MV-4-11 (cell line): ENCODE measurements around the gene LTBP3.

Experiments
- DNase-seq: peaks from one replicate; lab custom pipeline; 2025; lab: John Stamatoyannopoulos, UW

Gene LTBP3

DNA sequence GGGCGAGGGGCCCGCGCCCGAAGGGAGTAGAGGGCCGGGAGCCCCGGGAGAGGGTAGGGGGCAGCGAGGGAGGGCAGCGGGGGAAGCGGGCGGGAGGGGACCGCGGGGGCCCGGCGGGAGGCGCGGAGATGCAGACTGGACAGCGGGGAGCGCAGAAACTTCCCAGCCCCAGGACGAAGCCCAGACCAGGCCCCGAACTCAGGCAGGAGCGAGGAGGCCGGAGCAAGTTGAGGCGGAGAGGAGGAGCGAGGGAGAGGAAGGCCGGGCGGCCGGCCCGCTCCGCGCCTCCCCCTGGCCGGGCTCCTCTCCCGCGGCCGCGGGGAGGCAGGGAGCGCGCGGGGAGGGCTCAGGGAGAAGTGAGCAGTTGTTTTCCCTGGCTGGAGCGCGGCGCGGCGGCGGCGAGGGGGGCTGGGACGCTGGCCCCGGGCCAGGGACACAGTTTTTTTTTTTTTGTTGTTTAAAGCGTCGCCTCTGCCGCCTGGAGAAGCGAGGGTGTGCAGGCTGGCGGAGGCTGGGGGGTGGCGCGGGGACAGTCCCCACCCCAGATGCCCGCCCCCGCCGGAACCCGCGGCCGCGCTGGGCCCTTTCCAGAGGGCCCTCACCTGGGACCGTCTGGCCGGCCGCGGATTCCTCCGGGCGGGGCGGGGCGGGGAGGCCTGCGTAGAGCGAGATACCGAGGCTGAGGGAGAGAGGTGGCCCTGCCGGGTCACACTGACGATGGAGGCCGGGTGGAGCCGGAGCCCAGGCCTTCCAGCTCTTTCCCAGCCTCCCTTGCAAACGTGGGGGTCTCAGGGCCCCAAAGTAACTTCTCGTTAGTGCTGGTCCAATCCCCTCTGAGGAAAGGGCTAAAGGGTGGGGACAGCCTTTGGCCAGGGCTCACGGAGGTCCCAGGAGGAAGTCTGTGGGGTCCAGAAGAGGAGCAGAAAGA lies at the start of gene LTBP3:
Gene LTBP3 (minus strand): TSS at position 358 of the 928 bp plus-strand sequence. CDS start 400 bp downstream, outside the sequence.
- DNase-seq, result peak; percentile 39

DNA sequence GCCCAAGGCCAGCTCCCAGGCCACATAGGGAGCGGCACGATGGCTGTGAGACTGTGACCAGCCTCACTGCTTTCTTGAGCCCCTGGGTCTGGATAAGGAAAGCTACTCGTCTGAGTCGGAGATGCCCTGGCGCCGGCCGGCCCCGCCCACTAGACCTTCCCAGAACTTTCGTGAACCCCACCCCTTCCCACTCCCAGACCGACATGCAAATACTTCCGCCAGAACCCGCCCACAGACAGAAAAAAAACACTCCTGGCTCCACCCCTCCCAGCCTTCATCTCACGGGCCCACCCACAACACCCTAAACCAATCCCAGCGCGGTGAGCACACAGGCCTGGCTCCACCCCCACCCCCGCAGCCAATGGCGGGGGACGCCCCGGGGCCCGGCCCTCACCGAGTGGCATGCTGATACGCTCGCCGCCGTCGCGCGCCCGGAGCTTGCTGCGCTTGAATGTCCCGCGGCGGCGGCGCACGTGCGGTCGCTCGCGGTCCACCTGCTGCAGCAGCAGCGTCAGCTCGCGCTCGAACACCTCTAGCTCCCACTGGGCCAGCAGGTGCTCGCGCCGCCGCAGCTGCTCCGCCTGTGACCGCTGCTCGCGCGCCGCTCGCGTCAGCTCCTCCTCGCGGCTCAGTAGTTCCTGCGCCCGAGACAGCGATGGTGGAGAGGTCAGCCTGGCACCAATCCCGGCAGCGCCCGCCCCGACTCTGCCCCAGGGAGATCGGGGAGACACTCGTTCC lies 48.9 kb upstream of the LTBP3 start:
- DNase-seq, result no peak

DNA sequence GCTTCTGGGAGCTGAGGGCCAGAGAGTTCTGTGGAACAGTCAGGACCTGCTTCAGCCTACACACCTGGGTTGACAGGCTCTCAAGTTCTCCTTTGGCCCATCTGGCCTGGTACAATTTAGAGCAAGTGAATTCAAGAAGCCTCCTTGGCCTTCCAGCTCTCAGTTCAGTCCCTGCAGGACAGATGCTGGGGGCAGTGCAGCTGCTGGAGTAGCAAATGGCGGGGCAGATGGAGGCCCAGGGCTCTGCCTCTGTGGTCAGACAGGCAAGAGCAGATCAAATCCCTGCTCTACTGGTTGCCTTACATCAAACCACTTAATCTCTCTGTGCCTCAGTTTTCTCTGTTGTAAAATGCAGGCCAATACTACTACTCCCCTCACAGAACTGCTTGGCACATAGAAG lies 46.1 kb upstream of the LTBP3 start:
- no peak for DNase-seq

DNA sequence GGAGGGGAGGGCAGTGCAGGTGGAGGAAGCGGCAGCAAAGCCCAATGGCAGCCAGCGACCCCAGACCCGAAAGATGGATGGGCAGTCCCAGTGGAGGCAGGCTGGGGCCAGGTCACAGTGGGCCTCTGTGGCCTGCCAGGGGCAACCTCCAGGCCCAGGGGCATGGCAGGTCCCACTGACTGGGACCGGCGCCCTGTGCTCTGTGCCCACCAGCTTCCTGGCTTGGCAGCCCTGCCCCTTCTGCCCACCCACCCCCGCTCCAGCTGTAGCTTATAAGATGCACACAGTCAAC lies 41.7 kb upstream of the LTBP3 start:
- no peak for DNase-seq

DNA sequence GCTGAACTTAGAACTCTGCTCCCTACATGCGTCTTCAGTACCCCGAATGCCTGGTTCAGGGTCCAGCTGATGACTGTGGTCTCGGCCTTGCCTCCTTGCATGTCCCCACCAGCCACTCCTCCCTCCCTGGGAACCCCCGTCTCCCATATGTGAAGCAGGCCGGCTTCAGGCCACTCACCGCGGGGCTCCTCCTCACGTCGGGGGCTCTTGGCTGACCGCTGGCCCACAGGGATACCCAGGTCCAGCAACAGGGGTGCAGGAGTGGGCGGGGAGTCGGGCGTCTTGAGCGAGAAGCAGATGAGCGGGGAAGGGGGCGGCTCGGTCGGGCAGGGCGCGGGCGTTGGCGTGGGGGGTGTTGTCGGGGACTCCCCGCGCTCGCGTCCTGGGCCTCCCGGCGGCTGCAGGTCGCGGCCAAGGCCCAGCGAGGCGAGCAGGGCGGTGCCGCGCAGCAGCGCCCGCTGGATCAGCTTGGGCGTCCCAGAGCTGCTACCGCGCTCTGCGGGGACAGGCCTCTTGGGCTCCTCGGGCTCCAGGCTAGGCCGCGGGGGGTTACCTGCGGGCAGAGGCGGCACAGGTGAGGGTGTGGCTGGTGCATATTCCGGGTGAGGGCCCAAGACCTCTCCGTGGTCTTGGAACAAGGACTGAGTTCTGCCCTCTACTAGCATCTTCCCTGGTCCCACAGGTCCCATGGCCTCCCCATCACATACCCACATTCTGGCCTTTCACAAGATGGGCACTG lies 41.2 kb upstream of the LTBP3 start:
- no peak for DNase-seq

DNA sequence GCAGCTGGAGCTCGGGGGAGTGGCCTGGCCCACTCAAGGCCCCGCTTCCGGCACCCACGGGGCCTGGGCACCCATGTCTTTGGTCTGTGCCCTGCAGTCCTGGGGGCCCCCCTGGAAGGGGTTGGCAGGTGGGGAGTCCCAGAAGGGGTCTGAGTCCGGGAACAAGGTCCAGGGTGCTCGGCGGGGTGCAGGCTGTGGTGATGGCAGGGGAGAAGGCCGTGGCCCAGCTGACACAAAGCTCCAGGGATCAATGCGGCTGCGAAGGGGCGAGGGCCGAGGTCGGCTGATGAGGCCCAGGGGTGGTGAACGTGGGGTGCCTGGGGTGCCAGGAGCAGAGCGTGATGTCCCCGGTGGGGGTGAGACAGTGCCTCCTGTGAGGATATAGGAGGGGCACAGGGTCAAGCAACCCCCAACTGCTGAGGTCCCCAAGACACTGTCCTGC lies 40.1 kb upstream of the LTBP3 start:
- no peak for DNase-seq

DNA sequence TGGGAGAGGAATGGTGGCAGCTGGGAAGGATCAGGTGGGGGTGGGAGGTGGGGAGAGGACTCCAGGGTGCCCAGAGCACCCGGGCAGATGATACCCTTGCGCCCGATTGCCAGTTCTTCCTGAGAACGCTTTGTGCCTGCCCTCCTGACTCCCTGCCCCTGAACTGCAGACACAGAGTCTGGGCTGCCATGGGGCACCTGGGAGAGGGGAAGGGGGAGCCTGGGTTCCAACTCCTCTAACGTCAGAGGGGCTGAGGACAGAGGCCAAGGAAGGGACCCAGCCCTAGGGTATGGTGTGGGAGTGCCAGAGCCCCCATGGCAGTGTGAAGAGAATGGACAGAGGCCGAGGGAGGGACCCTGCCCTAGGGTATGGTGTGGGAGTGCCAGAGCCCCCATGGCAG lies 38.4 kb upstream of the LTBP3 start:
- DNase-seq, result no peak

DNA sequence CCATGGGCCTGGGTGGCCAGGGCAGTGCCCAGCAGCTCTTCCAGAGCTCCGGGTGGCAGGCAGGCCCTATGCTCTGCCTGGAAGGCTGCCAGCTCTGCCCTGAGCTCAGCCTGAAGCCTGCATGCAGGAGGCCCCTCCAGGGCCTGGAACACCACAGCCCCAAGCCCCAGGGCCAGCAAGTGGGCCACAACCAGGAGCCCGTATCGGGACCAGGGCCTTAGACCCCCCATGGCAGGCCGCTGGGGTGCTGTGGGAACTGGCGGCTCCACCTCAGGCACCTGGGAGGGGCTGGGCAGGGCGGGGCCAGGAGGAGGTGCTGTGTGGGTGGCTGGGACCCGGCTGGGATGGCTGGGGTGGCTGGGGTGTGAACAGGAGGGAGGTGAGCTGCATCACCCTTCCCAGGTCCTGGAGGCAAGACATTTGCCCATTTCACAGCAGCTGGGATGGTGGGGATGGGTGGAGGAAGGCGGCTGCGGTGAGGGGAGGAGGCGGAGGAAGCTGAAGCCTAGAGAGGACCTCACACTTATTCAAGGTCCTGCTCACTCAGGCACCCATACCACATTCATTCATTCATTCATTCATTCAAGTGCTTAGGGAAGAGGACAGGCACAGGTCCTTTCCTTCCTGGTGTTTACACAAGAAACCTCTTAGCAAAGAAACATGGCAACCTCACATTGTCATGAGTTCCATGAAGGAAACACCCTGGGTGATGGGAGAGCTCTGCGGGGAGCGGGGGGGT lies 37.6 kb upstream of the LTBP3 start, which contains the start of gene KCNK7:
Gene KCNK7 (minus strand): TSS at position 258 of the 739 bp plus-strand sequence. CDS start 28 bp downstream, at position 230.
- no peak for DNase-seq

DNA sequence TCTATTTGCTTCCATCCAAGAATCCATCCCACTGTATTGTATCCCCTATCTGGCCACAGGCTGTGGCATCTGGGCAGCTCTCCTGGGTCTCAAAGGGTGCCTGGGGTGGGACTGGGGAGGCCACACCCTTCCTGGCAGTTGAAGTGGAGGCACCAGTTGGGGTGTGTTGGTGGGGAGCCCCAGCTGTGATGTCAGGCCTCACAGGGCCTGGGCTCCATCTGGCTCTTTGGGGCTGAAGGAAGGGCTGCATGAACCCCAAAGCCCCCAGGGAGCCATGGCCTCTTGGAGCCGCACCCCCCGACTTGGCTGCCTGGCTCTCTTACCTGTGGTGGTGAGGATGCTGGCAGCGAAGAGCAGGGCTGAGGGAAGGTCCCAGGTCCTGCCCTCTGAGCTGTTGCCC lies 37.0 kb upstream of the LTBP3 start:
- DNase-seq, result no peak

DNA sequence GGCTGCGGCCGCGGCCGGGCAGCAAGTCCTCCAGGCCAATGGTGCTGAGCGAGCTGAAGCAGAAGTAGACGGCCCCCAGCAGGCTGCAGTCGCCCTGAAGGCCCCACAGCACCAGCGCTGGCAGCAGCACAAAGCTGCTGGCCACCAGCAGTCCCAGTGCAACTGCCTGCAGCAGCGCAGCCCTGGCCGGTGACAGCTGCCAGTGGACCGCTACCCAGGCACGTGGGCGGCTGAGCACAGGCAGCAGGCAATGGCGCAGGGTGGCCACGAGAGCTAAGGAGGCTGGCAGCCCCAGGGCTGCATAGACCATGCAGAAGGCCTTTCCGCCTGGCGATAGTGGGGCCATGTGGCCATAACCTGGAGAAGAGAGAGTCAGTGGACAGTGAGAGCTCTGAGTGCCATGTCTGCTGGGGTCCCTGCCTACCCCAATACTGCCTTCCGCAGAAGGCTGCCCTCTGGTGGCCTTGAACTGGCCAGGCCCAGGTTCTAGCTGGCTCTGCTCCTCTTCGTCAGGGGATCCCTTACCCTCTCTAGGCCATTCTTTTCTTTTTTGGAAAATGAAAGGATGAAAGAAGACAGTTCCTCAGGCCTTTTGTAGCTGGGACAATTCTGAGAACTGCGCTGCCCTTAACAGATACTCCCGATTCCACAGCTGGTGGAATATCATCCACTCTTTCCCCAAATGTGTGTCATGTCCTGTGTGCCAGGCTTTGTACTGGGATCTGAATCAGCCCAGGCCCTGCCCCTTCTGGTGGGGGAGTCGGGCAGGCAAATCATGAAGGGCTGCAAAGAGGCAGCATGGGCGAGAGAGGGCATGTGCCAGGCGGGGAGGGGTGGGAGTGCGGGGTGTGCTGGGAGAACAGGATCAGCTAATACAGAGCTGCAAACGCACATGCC lies 35.6 kb upstream of the LTBP3 start:
- peak; percentile 30 for DNase-seq

DNA sequence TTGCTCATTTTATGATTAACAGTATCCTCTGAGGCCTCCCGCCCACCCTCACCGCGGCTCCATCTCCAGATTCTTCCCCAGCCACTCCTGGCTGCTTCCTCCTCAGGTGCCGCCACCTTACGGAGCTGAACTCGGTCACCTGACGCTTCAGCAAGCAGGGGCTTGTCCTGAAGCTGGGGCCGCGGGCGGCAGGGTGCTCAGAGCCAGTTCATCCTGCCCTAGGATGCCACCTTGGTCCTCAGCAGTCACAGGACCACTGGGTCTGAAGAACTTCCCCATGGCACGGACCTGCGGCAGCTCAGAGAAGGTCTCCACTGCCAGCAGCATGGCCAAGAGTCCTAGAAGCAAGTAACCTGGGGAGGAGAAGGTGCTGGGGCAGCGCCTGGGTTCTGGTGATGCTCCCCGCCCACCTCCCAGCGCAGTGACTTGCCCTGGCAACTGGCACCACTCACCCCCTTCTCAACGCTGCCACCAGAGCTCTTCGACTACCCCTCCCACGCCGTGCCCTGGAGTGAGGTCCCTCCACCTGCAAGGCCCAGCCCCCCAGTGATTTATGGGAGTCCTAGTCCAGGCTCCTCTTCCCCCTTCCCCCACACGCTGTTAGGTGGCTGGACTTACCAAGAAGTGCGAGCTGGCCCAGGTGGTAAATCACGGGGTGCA lies 34.8 kb upstream of the LTBP3 start:
- no peak for DNase-seq

DNA sequence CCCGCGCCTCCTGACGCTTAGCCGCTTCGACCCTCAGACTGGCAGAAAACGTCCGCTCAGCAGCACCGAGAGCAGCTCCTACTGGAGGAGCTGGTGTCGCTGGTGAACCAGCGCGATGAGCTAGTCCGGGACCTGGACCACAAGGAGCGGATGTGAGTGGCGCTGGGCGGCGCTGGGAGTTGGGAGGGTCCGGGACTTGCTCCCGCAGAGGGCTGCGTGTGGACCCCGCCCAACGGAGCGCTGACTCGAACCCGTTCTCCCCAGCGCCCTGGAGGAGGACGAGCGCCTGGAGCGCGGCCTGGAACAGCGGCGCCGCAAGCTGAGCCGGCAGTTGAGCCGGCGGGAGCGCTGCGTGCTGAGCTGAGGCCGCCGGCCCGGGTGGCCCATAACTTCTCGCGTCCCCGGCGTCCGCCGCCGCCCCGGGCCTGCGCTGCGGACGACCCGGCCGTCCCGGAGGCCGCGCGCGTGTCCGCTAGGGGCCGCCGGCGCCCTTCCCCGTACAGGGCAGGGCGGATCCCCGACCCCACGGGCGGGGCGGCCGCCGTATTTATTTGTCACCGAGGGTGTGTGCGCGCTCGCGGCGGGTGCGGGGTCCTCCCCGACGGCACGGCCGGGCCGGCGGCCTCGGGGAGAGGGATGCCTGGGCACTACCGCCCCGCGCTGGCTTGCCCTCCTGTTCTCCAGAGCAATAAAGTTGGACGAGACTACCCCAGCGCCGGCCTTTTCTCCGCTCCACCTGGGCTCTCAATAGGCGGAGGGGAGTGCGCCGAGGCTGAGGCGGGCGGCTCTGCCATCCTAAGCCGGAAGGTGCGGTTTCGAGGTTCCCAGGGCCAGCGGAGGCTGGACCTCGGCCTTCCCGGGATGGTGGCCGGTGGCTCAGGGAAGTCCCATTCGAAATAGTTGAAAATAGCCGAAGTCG lies 34.0 kb upstream of the LTBP3 start:
- no peak for DNase-seq

DNA sequence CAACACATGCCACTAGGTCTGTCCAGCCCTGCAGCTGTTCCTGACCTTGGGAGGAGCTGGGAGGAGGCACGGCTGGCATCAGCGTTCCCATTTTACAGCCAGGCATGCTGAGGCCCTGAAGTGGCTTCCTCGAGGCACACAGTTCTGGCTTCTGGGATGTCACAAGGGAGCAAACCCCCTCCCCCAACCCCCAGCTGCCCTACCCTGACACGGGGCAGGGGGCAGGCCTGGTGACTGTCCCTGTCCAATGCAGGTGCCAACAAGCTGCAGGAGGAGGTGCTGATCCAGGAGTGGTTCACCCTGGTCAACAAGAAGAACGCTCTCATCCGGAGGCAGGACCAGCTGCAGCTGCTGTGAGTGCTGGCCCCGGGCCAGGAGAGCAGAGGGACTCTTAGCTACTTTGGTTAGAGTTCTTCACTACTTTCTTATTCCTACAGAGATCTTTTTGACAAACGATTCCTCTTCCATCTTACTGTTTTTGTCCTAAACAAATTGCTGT lies 32.1 kb upstream of the LTBP3 start:
- no peak for DNase-seq

DNA sequence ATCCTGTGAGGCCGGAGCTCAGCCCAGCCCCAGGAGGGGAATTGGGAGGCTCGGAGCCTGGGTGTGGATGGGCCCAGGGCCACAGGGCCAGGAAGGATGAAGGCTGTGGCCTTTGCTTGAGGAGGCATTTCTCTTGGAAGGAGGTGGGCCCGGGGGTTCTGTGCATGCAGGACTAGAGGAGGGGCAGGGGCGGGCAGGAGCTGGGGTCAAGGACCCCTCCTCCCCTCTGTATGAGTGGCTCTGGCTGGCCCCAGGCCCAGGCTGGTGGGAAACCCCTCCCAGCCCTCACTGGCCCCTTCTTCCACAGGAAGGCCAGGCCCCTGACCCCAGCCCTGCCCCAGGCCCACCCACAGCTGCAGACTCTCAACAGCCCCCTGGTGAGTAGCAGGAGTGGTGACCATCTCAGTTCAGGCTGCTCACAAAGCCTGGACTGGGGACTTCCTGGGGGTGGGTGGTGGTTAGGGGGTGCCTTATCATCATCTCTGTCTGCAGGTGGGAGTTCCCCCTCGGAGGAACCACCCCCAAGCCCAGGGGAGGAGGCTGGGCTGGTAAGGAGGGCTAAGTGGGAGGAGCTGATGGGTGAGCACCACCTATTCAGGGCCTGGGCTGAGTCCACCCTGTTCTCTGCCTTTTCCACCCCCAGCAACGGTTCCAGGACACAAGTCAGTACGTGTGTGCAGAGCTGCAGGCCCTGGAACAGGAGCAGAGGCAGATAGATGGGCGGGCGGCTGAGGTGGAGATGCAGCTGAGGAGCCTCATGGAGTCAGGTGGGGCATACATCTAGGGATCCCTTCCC lies 31.5 kb upstream of the LTBP3 start:
- DNase-seq, result no peak

DNA sequence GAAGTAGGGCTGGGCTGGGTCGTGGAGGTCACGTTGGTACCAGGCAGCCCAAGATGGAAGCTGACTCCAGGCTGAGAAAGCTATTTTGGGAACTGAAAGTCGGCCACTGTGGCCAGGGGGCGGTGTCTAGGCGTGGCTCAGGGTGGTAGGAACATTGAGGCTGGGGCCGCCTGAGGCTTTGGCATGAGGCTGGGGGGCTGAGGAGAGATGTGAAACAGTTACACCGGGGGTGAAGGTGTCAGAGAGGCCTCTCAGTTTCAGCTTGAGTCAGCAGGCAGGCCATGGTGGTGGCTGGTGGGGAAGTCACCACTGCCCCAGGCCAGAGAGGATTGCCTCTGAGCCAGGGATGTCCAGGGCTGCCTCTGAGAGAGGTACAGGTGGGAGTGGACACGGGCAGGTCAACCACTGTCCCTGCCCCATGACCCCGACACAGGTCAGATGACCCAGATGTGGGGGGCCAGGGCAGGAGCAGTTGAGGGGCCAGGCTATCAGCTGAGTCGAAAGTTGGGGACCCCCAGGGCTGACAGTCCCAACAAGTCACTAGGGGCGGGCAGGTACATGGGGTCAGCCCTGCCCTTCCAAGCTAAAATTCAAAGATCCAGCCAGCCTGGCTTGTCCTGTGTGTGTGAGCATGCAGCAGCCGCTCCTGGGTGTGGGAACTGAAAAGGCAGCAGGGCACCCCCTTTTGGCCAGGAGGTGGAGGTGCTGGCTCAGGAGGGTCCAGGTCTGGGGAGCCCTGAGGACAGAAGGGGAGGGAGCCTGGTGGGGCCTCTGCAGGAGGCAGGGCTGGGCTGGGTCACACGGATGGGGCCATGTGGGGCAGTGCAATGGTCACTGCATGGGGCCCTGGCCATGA lies 30.3 kb upstream of the LTBP3 start:
- peak; percentile 88 for DNase-seq

DNA sequence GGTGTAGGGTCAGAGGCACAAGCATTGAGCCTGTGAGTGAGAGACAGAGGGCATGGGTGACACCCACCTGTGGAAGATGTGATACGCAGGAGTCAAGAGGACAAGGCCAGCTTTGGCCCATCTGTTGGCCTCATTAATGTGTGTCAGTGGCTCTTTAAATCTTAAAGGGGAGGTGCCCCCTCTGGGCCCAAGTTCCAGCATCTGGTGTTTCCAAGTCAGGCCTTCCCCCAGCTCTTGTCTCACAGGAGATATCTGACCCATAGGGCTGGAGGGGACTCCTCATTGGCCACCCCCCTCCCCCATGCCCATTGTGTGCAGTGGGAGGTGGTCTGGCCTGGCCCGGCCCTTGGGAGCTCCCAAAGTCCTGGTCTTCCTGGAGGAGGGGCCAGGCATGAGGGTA lies 28.5 kb upstream of the LTBP3 start:
- DNase-seq, result peak; percentile 30

DNA sequence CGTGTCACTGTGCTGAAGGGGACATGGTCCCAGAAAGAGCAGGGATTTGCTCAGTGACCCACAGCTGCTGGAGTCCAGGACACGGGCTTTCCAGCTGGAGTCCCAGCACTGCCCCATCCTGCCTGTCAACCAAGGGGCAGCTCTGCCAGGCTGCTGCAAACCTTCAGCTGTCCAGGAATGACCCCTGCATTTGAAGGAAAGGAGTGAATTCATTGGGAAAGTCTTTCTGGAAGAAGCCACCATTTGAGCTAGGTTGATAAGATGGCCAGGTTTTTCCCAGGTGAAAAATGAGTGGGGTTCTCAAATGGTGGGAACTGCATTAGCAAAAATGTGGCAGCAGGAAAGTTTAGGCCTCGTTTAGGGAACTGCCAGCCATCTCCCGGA lies 28.1 kb upstream of the LTBP3 start:
- no peak for DNase-seq
